Activated CD4-positive, CD25-positive, alpha-beta regulatory T cell treated with anti-CD3 and anti-CD28 coated beads, Interleukin-2, amount 50 U/mL, for 72 hours (primary cell): ENCODE data around the gene AMBP.

ENCODE experiments used
- DNase-seq: peaks from one replicate; pipeline ENCODE4 v3.0.0; 2021

AMBP gene

GRCh38 chr9:114112778-114113584, 34.9 kb upstream of the AMBP start:
- no peak for DNase-seq

- no peak for DNase-seq
Observed at GRCh38 chr9:114112325-114112724, 34.2 kb upstream of the AMBP start.

- DNase-seq, result no peak
Observed at GRCh38 chr9:114110180-114110579, 32.1 kb upstream of the AMBP start.

GRCh38 chr9:114109124-114109523, 31.0 kb upstream of the AMBP start:
- DNase-seq, result no peak

- DNase-seq, result peak; percentile 56
Observed at GRCh38 chr9:114108016-114108833, 30.1 kb upstream of the AMBP start.

- DNase-seq, result no peak
Observed at GRCh38 chr9:114107286-114108001, 29.3 kb upstream of the AMBP start.

- no peak for DNase-seq
Observed at GRCh38 chr9:114105236-114105635, 27.1 kb upstream of the AMBP start.

GRCh38 chr9:114102484-114102883, 24.4 kb upstream of the AMBP start:
- no peak for DNase-seq

GRCh38 chr9:114100536-114100935, 22.4 kb upstream of the AMBP start:
- no peak for DNase-seq

- no peak for DNase-seq
Observed at GRCh38 chr9:114099669-114100270, 21.7 kb upstream of the AMBP start.

- no peak for DNase-seq
Observed at GRCh38 chr9:114098936-114099668, 21.0 kb upstream of the AMBP start, which contains the start of gene KIF12. Gene KIF12 (minus strand): TSS chr9:114099292. CDS start chr9:114099276, 16 bp downstream.

GRCh38 chr9:114098021-114098935, 20.2 kb upstream of the AMBP start:
- DNase-seq, result no peak

GRCh38 chr9:114097613-114098020, 19.5 kb upstream of the AMBP start:
- DNase-seq, result no peak

GRCh38 chr9:114096866-114097612, 18.9 kb upstream of the AMBP start:
- DNase-seq, result no peak

- no peak for DNase-seq
Observed at GRCh38 chr9:114096041-114096511, 18.0 kb upstream of the AMBP start.

GRCh38 chr9:114094971-114095370, 16.9 kb upstream of the AMBP start:
- DNase-seq, result no peak

- no peak for DNase-seq
Observed at GRCh38 chr9:114093761-114094505, 15.8 kb upstream of the AMBP start.

- DNase-seq, result no peak
Observed at GRCh38 chr9:114093031-114093471, 15.0 kb upstream of the AMBP start.

- no peak for DNase-seq
Observed at GRCh38 chr9:114092336-114092735, 14.2 kb upstream of the AMBP start.
